Liver (tissue), 9 donors: ENCODE data around the gene JAKMIP1. TPM values are rescaled to one million over a fixed set of nuclear protein-coding genes. Genes with fewer than 3 reads are reported as not detected.

Experiments
- DNase-seq: peaks from one replicate; pipeline ENCODE4 v3.0.0-alpha.2; 2017; ENCODE audit warnings: low spot score
- H3K27ac ChIP-seq, 2 donors: one replicate each; pipeline ENCODE4 v1.7.0; 2013; ENCODE audit warnings: inconsistent platforms in 2 of 2, low read length in 2 of 2, control low read depth in 1 of 2, low read depth in 1 of 2, mild to moderate bottlenecking in 1 of 2
- H3K27me3 ChIP-seq, 4 donors: one replicate each; pipeline versions ENCODE4 v1.6.1 to v1.7.0; 2013; ENCODE audit warnings: low read length in 3 of 4, inconsistent platforms in 1 of 4, mild to moderate bottlenecking in 1 of 4, moderate library complexity in 1 of 4; ENCODE audit not compliant: control insufficient read depth in 4 of 4, insufficient read depth in 4 of 4
- H3K36me3 ChIP-seq, 4 donors: one replicate each; pipeline versions ENCODE4 v1.6.1 to v1.7.0; 2013; ENCODE audit warnings: low read length in 3 of 4, mild to moderate bottlenecking in 3 of 4, low read depth in 1 of 4, moderate library complexity in 1 of 4; ENCODE audit not compliant: control insufficient read depth in 4 of 4, insufficient read depth in 3 of 4
- H3K4me1 ChIP-seq, 4 donors: one replicate each; pipeline versions ENCODE4 v1.6.1 to v1.7.0; 2013; ENCODE audit warnings: low read length in 3 of 4, mild to moderate bottlenecking in 3 of 4, moderate library complexity in 1 of 4; ENCODE audit not compliant: control insufficient read depth in 4 of 4, insufficient read depth in 4 of 4
- H3K4me3 ChIP-seq, 3 donors: one replicate each; pipeline versions ENCODE4 v1.6.1 to v1.7.0; 2013; ENCODE audit warnings: low read length in 3 of 3, control low read depth in 1 of 3, low read depth in 1 of 3, mild to moderate bottlenecking in 1 of 3
- H3K9ac ChIP-seq, 2 donors: one replicate each; pipeline ENCODE4 v1.7.0; 2013; ENCODE audit warnings: low read length in 2 of 2, mild to moderate bottlenecking in 2 of 2, moderate library complexity in 2 of 2, control low read depth in 1 of 2, low read depth in 1 of 2
- H3K9me3 ChIP-seq, 4 donors: one replicate each; pipeline versions ENCODE4 v1.6.1 to v1.7.0; 2013; ENCODE audit warnings: low read length in 3 of 4; ENCODE audit not compliant: control insufficient read depth in 4 of 4
- ATF3 ChIP-seq: IDR thresholded peaks from 2 replicates; pipeline ENCODE4 v1.6.1; 2016; ENCODE audit warnings: antibody characterized with exemption
- EGR1 ChIP-seq, 2 donors: IDR thresholded peaks; 2 replicates each; pipeline ENCODE4 v1.6.1; 2016 to 2018; ENCODE audit warnings: antibody characterized with exemption in 2 of 2, low read depth in 2 of 2
- FOXA1 ChIP-seq: IDR thresholded peaks from 2 replicates; pipeline ENCODE4 v1.6.1; 2016; ENCODE audit warnings: antibody characterized with exemption
- FOXA2 ChIP-seq: IDR thresholded peaks from 2 replicates; pipeline ENCODE4 v1.6.1; 2016; ENCODE audit warnings: antibody characterized with exemption
- GABPA ChIP-seq, 2 donors: IDR thresholded peaks in 1 of 2; conservative IDR thresholded peaks in 1 of 2; 2 replicates each; pipeline ENCODE4 v1.6.1; 2016; ENCODE audit warnings: antibody characterized with exemption in 2 of 2, mild to moderate bottlenecking in 1 of 2, moderate library complexity in 1 of 2
- HNF4A ChIP-seq, 2 donors: conservative IDR thresholded peaks; 2 replicates each; pipeline ENCODE4 v1.6.1; 2016; ENCODE audit warnings: antibody characterized with exemption in 2 of 2, mild to moderate bottlenecking in 2 of 2
- HNF4G ChIP-seq: IDR thresholded peaks from 2 replicates; pipeline ENCODE4 v1.6.1; 2016; ENCODE audit warnings: antibody characterized with exemption
- JUND ChIP-seq, 2 donors: IDR thresholded peaks; 2 replicates each; pipeline ENCODE4 v1.6.1; 2016; ENCODE audit warnings: antibody characterized with exemption in 2 of 2
- NR2F2 ChIP-seq: IDR thresholded peaks from 2 replicates; pipeline ENCODE4 v1.6.1; 2016; ENCODE audit warnings: antibody characterized with exemption
- RAD21 ChIP-seq, 2 donors: IDR thresholded peaks; 2 replicates each; pipeline ENCODE4 v1.6.1; 2016; ENCODE audit warnings: antibody characterized with exemption in 2 of 2, mild to moderate bottlenecking in 2 of 2
- REST ChIP-seq: IDR thresholded peaks from 2 replicates; pipeline ENCODE4 v1.6.1; 2016; ENCODE audit warnings: antibody characterized with exemption, mild to moderate bottlenecking
- TAF1 ChIP-seq: conservative IDR thresholded peaks from 2 replicates; pipeline ENCODE4 v1.6.1; 2016; ENCODE audit warnings: antibody characterized with exemption, mild to moderate bottlenecking
- ZBTB33 ChIP-seq: IDR thresholded peaks from 2 replicates; pipeline ENCODE4 v1.6.1; 2016; ENCODE audit warnings: antibody characterized with exemption
- WGBS: extraction: QIAGEN DNeasy Blood & Tissue Kit; methylation state at CpG from one replicate; pipeline ENCODE4 v1.1.7; 2013; 5-methylcytosine and 5-hydroxymethylcytosine counted together
- polyA plus RNA-seq, 2 donors: library from polyadenylated mRNA; stranded (reverse) in 1 of 2; unstranded in 1 of 2; fragments of 200-250 nt in 1 of 2; fragments of >200 nt in 1 of 2; fragmentation: Nextera tagmentation in 1 of 2; extraction: Ambion mirVana in 1 of 2; gene quantifications; one replicate each; pipeline versions ENCODE4 v1.2.1 to v1.2.3, GENCODE V29; 2013 to 2015
- total RNA-seq, 2 donors: library from RNA; depleted of rRNA; stranded (reverse); fragments of >200 nt; gene quantifications; one replicate each; pipeline ENCODE4 v1.2.3, GENCODE V29; 2014
- TF ChIP-seq, protein P1 (sequence below): IDR thresholded peaks from 2 replicates; pipeline ENCODE4 v1.6.1; 2016; ENCODE audit warnings: antibody characterized with exemption
- TF ChIP-seq, protein P2 (sequence below): fragments of 150-350 bp; IDR thresholded peaks from 2 replicates; pipeline ENCODE4 v1.5.1; 2017; ENCODE audit warnings: improper control_type of control experiment, low read depth, low read length; ENCODE audit not compliant: missing input control
- donor health status: healthy.
- donor health status: healthy.
- donor health status: healthy.
- donor health status: healthy.
- donor health status: healthy.

JAKMIP1 gene
- total and polyA plus RNA-seq, 4 donors: 0.08 to 0.50 TPM; not detected in 2

DNA sequence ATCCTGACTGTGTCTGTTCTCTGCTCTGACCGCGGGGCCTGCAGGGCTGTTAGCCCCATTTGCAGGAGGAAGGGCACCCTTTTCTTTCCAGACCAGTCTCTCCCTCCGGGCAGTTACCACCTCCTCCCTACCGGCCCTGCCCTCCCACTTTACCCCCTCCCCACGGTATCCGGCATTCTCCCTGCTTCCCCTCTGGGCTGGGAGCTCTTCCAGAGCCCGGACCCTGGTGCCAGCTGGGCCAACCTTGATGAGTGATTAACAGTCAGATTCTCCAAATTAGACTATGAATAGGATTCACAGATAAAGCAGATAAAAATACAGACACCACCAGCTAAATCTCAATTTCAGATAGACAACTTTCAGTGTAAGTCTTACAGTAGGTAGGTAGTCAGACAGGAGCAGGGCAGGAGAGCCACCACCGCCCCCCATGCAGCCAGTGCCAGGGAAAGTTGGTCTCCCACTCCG, 45.9 kb upstream of the JAKMIP1 start:
- H3K9me3 ChIP-seq: peaks cover 2 to 5% (median 3%) of the 10 kb centered on the region in 4 donors
- no peak for DNase-seq
- 52% methylated on average over 9 of the region's 9 CpGs for WGBS
- H3K27me3 ChIP-seq: peaks cover 2 to 25% (median 6%) of the 10 kb centered on the region in 4 donors
- no peaks in the 10 kb centered on the region for H3K4me1 ChIP-seq
- TF ChIP-seq ZBTB33: no peak
- TF ChIP-seq FOXA2: no peak
- TF ChIP-seq REST: no peak
- no peak for TF ChIP-seq FOXA1
- no peak for TF ChIP-seq HNF4A (conservative IDR thresholded peaks at IDR 0.05)
- TF ChIP-seq NR2F2: no peak
- no peak for TF ChIP-seq HNF4G
- TF ChIP-seq ATF3: no peak
- no peak for TF ChIP-seq TAF1
- no peak for TF ChIP-seq JUND (IDR thresholded peaks at IDR 0.05)
- TF ChIP-seq EGR1 (IDR thresholded peaks at IDR 0.05; ENCODE audit: low read depth in 2 of 2): no peak
- TF ChIP-seq, protein P1, sequence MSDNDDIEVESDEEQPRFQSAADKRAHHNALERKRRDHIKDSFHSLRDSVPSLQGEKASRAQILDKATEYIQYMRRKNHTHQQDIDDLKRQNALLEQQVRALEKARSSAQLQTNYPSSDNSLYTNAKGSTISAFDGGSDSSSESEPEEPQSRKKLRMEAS: no peak
- TF ChIP-seq GABPA (IDR thresholded peaks at IDR 0.05 in 1 of 2, conservative IDR thresholded peaks at IDR 0.05 in 1 of 2): no peak
- no peak for TF ChIP-seq RAD21 (IDR thresholded peaks at IDR 0.05)
- H3K27ac ChIP-seq: no peak overlapping the region
- H3K9ac ChIP-seq: no peak overlapping the region
- H3K4me3 ChIP-seq: no peak overlapping the region
- no peaks in the 10 kb centered on the region for H3K36me3 ChIP-seq

- H3K36me3 ChIP-seq: no peaks in the 10 kb centered on the region
- H3K4me3 ChIP-seq: peak overlapping the region in 1 of 3 donors; percentile 16
- WGBS: 14% methylated on average over 67 of the region's 67 CpGs
- no peak overlapping the region for H3K9ac ChIP-seq
- H3K27ac ChIP-seq: no peak overlapping the region
- H3K9me3 ChIP-seq: peaks cover 2 to 5% (median 3%) of the 10 kb centered on the region in 4 donors
- H3K27me3 ChIP-seq: peaks cover 2 to 25% (median 6%) of the 10 kb centered on the region in 4 donors
- DNase-seq: no peak
- H3K4me1 ChIP-seq: no peaks in the 10 kb centered on the region
- TF ChIP-seq, protein P2, sequence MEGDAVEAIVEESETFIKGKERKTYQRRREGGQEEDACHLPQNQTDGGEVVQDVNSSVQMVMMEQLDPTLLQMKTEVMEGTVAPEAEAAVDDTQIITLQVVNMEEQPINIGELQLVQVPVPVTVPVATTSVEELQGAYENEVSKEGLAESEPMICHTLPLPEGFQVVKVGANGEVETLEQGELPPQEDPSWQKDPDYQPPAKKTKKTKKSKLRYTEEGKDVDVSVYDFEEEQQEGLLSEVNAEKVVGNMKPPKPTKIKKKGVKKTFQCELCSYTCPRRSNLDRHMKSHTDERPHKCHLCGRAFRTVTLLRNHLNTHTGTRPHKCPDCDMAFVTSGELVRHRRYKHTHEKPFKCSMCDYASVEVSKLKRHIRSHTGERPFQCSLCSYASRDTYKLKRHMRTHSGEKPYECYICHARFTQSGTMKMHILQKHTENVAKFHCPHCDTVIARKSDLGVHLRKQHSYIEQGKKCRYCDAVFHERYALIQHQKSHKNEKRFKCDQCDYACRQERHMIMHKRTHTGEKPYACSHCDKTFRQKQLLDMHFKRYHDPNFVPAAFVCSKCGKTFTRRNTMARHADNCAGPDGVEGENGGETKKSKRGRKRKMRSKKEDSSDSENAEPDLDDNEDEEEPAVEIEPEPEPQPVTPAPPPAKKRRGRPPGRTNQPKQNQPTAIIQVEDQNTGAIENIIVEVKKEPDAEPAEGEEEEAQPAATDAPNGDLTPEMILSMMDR: no peak
- TF ChIP-seq ATF3: no peak
Measured at GRCh38 chr4:6245246-6246169, 45.2 kb upstream of the JAKMIP1 start.
